ENCODE measurements around the gene MACROD2.
"Not testable (repeated sequence)": the region's sequence is repeated elsewhere in the genome, so short reads cannot be mapped to it uniquely, and the experiment has no call there.

MACROD2 gene

GRCh38 chr20:14418376-14418775 is 423.1 kb downstream of the MACROD2 start:
- no peak for DNase-seq

- no peak for DNase-seq
Observed at GRCh38 chr20:14422892-14423291, 427.6 kb downstream of the MACROD2 start.

- DNase-seq = no peak
Observed at GRCh38 chr20:14431568-14431967, 436.3 kb downstream of the MACROD2 start.

- no peak for DNase-seq
Observed at GRCh38 chr20:14432085-14432484, 436.8 kb downstream of the MACROD2 start.

GRCh38 chr20:14432597-14432996 is 437.3 kb downstream of the MACROD2 start:
- no peak for DNase-seq

- no peak for DNase-seq
Observed at GRCh38 chr20:14434384-14435136, 439.2 kb downstream of the MACROD2 start.

- DNase-seq = no peak
Observed at GRCh38 chr20:14441201-14441600, 445.9 kb downstream of the MACROD2 start.

- no peak for DNase-seq
Observed at GRCh38 chr20:14444106-14444505, 448.8 kb downstream of the MACROD2 start.

- no peak for DNase-seq
Observed at GRCh38 chr20:14445310-14445709, 450.0 kb downstream of the MACROD2 start.

- DNase-seq = no peak
Observed at GRCh38 chr20:14445902-14446301, 450.6 kb downstream of the MACROD2 start.

- DNase-seq = no peak
Observed at GRCh38 chr20:14446446-14446845, 451.1 kb downstream of the MACROD2 start.

- no peak for DNase-seq
Observed at GRCh38 chr20:14449323-14449722, 454.0 kb downstream of the MACROD2 start.

- no peak for DNase-seq
Observed at GRCh38 chr20:14450256-14450655, 454.9 kb downstream of the MACROD2 start.

- DNase-seq = no peak
Observed at GRCh38 chr20:14451458-14451857, 456.1 kb downstream of the MACROD2 start.

- no peak for DNase-seq
Observed at GRCh38 chr20:14453259-14453658, 457.9 kb downstream of the MACROD2 start.

- DNase-seq = no peak
Observed at GRCh38 chr20:14454296-14454695, 459.0 kb downstream of the MACROD2 start.

GRCh38 chr20:14467104-14467827 is 471.9 kb downstream of the MACROD2 start:
- DNase-seq = not testable (repeated sequence)

GRCh38 chr20:14470231-14470899 is 475.0 kb downstream of the MACROD2 start:
- no peak for DNase-seq

- no peak for DNase-seq
Observed at GRCh38 chr20:14470977-14471661, 475.8 kb downstream of the MACROD2 start.

- no peak for DNase-seq
Observed at GRCh38 chr20:14477125-14477524, 481.8 kb downstream of the MACROD2 start.

- no peak for DNase-seq
Observed at GRCh38 chr20:14478126-14478525, 482.8 kb downstream of the MACROD2 start.

GRCh38 chr20:14481863-14482262 is 486.5 kb downstream of the MACROD2 start:
- no peak for DNase-seq

GRCh38 chr20:14488212-14488611 is 492.9 kb downstream of the MACROD2 start:
- no peak for DNase-seq
